Ramos (cell line): ENCODE results near the gene TBC1D10A.

ENCODE experiments used
- in situ Hi-C: fragments of 300-500 bp; cut with MboI; formaldehyde crosslinking; loops from one replicate; pipeline ENCODE4 v1.14.3; 2022; ENCODE audit warnings: low sequenced_read_pairs; ENCODE audit not compliant: unreplicated experiment

Gene TBC1D10A, protein sequence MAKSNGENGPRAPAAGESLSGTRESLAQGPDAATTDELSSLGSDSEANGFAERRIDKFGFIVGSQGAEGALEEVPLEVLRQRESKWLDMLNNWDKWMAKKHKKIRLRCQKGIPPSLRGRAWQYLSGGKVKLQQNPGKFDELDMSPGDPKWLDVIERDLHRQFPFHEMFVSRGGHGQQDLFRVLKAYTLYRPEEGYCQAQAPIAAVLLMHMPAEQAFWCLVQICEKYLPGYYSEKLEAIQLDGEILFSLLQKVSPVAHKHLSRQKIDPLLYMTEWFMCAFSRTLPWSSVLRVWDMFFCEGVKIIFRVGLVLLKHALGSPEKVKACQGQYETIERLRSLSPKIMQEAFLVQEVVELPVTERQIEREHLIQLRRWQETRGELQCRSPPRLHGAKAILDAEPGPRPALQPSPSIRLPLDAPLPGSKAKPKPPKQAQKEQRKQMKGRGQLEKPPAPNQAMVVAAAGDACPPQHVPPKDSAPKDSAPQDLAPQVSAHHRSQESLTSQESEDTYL

DNA sequence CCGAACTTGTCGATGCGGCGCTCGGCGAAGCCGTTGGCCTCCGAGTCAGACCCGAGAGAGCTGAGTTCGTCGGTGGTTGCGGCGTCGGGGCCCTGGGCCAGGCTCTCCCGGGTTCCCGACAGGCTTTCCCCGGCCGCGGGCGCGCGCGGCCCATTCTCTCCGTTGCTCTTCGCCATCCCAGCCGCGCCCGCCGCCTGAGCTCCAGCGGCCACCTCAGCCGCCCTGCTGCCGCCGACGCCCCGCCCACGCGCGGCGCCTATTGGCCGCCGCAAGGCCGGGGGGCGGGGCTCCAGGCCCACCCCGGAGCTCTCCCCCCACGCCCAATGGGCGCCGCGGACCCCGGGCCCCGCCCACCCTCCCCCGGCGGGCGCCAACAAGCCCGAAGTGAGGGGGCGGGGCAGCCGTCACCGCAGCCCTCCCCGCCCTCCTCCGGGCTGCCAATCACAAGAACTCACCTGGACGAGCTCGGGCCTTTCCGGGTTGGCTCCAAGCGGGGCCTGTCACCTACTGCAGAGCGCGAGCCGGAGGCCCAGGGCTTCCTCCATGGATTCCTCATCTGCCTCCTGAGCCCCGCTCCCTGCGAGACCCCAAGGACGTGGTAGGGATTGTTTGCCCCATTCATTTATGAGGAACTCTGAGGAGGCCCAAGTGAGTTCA, at the start of gene TBC1D10A:
TSS of gene TBC1D10A (minus strand) at position 236 of the 657 bp plus-strand sequence. CDS start at position 176, 60 bp downstream.
- in situ Hi-C loops, result no loop called here

DNA sequence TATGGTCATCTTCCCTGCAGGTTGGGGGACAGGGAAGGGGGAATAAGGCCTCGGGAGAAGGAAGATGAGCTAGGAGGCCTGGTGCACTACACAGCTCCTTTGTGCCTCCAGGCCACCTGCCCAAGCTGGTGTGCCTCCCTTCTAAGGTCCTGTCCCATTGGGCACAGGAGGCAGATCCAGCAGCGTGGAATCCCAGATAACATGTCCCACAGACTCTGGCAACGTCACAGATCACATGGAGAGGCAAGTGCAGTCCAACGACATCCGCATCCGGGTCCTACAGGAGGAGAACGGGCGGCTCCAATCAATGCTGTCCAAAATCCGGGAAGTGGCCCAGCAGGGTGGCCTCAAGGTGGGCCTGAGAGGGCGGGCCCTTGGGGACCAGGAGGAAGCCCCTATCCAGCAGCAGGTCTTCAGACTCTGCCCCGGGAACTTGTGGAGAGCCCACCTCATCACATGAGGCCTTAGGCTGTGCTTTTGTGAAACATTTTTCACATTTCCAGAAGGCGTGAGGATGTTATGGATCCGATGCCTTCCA, 48.6 kb upstream of the TBC1D10A start:
- in situ Hi-C loops, result no loop called here

DNA sequence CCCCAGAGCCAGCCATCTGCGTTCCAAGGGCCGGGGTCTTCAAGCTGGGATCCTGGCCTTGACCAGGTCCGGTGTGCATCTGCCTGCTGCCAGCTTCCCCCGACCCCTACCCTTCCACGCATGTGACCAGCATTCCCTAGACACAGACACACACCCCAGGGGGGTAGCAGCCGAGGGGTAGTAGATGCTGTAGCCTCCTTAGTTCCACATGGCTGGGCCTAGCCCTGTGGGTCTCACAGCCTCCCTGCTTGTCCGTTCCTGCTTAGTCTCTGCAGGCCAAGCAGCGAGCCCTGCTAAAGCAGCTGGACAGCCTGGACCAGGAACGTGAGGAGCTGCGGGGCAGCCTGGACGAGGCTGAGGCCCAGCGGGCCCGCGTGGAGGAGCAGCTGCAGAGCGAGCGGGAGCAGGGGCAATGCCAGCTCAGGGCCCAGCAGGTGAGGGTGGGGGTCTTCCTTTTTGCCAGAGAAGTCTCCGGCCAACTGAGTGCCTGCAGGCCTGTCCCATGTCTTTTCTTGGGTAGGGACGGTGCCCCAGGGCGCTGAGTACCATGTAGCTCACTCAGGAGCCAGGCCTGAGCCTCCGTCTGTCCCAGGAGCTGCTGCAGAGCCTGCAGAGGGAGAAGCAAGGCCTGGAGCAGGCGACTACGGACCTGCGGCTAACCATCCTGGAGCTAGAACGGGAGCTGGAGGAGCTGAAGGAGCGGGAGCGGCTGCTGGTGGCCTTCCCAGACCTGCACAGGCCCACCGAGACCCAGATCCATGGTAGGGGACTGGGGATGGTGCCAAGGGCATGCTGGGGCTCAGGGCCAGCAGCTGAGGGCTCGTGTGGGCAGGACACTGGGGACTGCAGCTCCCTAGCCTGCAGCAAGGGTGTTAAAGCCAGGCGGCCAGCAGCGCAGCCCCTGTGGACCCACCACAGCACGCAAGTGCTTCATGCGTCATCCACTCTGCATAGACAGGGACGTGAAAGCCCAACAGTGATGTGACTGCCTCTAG, 46.9 kb upstream of the TBC1D10A start:
- in situ Hi-C loops, result no loop called here

DNA sequence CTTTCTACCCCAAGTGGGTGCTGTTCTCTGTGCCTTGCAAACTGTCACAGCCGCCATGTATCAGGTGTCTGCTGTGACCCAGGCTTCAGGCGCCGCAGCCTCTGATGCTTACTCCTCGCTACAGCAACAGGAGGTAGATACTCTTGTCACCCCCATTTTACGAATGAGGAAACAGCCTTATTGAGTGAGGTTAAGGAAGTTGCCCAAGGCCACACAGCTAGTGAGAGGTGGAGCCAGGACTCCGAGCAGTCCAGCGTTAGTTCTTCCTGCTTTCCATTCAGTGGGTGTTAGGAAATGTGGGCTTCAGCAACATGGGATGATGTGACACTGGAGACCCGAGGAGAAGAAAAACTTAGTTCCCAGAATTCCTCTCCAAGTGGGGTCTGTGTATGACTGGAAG, 46.2 kb upstream of the TBC1D10A start:
- in situ Hi-C loops, result no loop called here

DNA sequence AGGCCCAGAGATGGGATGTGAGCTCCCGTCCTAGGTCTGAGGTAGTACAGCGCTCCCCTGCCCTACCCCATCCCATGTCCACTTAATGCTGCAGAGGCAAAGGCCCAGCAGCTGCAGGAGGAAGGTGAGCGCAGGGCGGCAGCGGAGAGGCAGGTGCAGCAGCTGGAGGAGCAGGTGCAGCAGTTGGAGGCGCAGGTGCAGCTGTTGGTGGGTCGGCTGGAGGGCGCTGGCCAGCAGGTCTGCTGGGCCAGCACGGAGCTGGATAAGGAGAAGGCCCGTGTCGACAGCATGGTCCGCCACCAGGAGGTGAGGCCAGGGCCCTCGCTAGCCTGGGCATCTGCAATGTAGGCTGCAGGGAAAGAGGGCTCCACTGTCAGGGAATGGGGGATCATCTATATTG, 45.2 kb upstream of the TBC1D10A start:
- in situ Hi-C loops, result no loop called here

DNA sequence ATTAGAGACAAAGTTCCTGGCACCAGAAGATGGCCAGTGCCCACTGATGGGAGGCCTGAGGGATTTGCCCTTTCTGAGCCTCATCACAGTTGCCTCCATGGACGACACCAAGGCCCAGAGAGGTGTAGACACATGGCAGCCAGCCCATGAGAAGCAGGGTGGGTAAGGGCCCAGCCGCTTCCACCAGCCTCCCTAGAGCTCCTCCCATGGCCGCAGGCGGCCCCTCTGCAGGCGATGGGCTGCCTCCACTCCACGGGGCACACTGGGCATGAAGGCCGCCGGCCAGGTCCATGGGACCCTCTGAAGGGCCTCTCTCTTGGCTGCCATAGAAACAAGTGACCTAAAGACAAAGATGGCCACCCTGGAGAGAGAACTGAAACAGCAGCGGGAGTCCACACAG, 44.6 kb upstream of the TBC1D10A start:
- in situ Hi-C loops, result no loop called here

DNA sequence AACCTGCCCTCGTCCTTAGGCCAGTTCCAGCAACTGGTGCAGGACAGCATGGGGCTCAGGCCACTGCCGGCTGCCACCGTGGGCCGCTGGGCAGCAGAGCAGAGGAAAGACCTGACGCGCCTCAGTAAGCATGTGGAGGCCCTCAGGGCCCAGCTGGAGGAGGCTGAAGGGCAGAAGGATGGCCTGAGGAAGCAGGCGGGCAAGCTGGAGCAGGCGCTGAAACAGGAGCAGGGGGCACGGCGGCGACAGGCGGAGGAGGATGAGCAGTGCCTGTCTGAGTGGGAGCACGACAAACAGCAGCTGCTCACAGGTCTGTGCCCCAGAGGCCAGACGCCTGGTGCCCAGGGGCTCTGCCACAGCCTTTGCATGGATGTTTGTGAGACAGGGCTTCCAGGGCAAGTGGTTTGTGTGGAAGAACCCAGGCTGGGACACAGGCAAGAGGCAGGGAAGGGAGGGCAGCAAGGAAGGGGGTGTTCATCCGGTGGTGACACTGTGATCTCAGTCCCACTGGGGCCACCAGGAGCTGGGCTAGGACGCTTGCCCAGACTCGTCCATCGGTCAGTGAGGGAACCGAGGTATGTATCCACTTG, 44.0 kb upstream of the TBC1D10A start:
- in situ Hi-C loops, result no loop called here

DNA sequence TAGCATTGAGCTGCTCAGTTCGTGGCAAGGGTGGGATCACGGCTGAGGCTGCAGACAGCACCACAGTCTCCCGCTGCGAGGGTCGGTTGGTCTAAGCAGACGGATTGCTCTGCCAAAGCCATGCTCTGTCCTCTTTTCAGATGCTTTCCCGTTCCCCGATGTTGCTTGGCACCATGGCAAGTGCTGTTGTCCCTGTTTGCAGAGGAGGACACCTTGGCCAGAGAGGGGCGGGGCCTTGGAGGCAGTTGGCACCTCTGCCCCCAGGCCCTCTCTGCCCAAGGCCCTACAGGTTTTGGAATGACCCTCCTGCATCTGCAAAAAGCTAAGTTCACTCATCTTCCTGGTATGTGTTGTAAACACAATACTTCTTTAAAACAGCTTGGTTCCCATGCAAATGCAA, 41.7 kb upstream of the TBC1D10A start:
- in situ Hi-C loops, result no loop called here

DNA sequence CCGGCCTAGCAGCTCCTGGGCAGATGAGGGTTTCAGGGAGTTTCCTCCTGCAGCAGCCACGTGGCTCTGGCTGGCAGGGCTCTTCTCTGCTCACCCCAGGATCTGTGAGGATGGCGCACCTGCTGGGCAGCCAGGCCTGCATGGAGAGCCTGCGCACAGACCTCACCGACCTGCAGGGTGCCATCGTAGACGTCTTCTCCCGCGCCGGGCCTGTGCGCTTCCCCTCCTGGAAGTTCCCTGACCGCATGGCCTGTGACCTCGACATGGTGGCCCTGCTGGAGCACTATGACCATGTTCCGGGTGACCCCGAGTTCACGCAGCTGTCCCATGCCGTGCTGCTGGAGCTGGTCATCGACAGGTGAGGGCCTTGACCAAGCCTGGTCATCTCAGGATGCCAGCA, 39.1 kb upstream of the TBC1D10A start:
- in situ Hi-C loops, result no loop called here

DNA sequence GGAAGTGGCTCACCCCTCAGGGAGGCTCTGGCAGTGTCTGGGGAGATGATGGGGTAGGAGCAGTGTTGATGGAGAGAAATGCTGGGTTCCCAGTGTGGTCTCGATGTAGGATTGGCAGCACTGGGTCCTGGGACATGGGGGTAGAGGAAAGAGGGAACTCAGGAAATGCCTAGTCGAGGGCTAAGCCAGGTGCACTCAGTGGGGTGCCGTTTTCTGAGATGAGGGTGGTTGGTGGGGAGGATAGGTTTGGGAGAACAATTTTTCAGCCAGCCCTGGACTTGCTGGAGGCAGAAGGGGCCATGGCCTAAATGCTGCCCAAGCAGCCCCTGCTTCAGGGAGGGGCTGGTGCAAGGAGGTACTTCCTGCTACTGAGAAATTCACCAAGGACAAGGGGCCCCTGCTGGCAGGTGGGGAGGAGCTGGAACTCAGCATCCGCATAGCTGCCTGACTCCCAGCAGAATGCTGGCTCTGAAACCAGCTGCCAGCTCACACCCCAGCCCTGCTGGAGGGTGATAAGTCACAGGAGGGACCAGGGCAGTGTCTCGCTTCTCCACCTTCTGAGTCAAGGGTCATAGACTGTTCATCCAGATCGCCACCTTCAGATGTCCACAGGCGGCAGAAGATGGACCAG, 36.0 kb upstream of the TBC1D10A start:
- in situ Hi-C loops, result no loop called here

DNA sequence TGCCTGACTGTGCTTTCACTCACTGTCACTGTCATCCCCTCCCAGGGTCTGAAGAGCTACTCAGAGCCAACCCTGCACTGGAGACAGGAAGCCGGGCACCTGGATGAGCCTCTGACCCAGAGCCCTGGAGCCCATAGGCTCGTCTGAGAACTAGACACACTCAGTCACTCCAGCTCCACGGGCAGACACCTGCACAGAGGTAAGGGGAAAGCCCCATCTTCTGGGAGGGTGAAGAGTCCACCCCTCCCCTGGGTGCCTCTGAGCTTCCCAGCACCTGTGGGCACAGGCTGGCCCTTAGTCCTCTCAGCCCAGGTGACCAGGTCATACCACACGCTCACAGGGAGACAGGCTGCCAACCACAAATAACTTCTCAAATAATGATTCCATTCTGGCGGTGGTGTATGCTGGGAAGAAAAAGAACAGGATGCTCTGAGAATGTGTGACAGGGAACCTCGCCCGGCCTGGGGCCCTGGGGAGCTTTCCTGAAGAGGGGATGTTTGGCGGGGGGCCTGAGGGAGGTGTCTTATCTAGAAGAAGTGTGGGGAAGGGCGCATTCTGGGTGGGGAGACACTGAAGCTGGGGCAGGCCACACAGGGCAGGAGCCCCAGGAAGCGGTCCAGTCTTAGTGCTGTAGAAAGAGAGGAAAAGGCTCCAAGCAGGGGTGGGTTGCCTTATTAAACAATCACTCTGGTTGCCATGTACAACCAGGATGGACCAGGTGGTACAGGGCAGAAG, 35.3 kb upstream of the TBC1D10A start:
- in situ Hi-C loops, result no loop called here

DNA sequence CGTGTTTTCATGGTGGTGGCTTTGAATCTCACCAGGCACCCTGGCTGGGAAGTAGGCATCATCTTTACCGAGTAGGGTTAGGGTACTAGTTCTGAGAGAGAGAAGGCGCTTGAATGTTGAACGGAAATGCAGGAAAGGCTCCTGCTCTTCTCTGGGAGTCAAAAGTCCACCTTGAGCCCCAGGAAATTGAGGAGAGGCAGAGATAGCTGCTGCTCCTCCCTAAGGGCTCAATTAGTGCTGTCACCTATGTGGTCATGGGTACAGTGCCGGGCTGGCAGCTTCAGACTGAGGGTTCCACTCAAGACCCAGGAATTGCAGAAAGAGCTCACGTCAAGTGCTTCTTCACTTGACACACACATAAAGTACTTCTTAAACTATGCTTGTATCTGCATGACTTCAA, 31.8 kb upstream of the TBC1D10A start:
- in situ Hi-C loops, result no loop called here

DNA sequence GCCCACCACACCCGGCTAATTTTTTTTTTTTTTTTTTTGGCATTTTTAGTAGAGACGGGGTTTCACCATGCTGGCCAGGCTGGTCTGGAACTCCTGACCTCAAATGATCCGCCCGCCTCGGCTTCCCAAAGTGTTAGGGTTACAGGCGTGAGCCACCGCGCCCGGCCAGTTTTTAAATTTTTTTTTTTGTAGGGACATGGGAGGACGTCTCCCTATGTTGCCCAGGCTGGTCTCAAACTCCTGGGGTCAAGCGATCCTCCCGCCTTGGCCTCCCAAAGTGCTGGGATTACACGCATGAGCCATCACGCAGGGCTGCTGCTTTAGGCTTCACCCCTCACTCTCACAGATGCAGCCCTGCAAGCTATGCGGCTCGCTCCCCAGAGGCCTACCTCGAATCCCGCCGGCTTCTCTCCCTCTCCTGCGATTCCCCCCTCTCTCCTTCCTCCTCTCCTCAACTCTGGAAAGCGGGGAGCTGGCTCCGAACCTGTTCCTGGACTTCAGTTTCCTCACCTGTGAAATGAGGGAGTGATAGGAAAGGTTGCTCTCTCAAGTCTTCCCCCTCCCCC, 31.0 kb upstream of the TBC1D10A start:
- in situ Hi-C loops, result no loop called here

DNA sequence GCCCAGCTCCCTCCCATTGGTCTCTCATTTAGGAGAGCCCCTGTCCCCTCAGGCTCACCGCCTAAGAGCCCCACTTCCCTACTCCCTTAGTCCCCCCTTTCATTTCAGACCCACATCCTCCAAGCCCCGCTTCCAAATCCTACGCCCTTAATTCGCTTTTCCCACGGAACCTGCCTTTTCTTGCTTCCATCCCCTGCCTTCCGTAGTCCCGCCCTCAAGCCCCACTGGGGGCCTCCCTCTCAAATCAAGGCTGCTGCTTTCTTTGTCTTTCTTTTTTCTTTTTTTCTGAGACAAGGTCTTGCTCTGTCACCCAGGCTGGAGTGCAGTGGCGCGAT, 30.5 kb upstream of the TBC1D10A start:
- in situ Hi-C loops, result no loop called here

DNA sequence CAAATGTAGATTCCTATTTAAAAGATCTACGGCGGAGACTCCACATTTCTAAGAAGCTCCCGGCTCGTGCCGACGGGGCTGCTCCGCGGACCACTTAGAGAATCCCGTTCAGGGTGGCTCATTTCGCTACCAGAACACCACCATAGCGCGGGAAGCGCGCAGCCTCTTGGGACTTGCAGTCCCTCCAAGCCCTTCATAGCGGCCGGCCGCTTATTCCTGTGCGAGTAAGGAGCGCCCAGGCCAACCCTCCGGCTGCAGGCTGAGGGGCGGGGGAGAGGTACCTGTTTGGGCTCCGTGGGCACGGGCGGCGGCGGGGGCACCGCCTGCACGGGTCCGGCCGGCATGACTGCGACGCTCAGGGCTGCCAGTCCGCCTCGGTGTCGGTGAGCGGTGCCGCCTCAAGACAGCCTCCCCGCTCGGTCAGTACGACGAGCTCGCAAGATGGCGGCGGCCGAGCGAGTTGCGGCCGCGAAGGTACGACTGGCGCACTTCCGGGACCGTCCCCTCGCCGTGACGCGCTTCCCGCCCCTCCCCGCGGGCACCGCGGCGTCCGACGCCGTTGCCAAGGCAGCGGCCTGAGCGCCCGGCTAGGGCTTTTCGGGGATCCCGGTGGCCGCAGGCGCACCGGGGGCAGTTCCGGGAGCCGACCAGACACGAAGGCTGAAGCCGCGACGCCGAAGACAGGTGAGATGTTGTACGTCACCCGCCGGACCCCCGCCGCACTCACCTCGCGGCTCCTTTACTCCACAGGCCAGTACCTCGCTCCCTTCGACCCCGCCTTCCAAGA, 29.9 kb upstream of the TBC1D10A start, which contains the start of the genes CCDC157 and SF3A1:
TSS of gene CCDC157 (plus strand) at position 559 of the 787 bp plus-strand sequence. CDS start 8,994 bp downstream, outside the sequence.
TSS of gene SF3A1 (minus strand) at position 446 of the 787 bp plus-strand sequence. CDS start at position 344, 102 bp downstream.
- in situ Hi-C loops, result no loop called here

DNA sequence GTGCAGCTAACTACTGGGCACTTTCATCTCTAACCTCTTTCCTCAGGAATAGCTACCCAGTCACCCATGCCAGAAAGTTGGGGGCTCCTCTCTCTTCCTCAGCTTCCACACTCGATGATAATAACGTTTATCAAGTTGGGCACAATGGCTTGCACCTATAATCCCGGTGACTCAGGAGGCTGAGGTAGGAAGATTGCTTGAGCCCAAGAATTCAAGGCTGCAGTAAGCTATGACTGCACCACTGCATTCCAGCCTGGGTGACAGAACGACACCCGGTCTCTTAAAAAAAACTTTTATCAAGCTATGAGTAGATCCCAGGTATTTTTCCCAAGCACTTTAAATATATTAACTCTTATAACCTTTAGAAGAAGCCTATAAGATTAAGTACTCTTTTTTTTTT, 27.9 kb upstream of the TBC1D10A start:
- in situ Hi-C loops, result no loop called here

DNA sequence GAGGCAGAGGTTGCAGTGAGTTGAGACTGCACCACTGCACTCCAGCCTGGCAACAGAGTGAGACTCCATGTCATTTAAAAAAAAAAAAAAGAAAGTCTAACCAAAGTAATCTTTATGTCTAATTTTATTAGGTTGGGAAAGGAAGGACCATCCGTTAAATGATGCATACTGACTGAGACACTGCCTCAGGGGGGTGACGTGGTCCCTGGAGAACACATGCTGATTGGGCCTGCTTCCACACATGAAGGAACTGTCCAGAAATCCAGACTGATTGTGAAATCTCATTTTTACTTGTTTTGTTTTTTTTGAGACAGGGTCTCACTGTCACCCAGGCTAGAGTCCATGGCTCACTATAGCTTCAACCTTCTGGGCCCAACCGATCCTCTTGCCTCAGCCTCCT, 24.5 kb upstream of the TBC1D10A start:
- in situ Hi-C loops, result no loop called here
